H1 (cell line): ENCODE measurements around the gene METTL9. TPM values are rescaled to one million over a fixed set of nuclear protein-coding genes. Genes with fewer than 3 reads are reported as not detected.
A peak's percentile ranks its signal among the peaks of the same experiment; 100 is the strongest.

ENCODE experiments used
- ASH2L ChIP-seq: fragments of 200-600, 300-600 bp; sonication (generic); IDR thresholded peaks from one replicate; pipeline ENCODE4 v1.7.1; 2017; ENCODE audit warnings: low read length
- ATF3 ChIP-seq: IDR thresholded peaks from 2 replicates; pipeline ENCODE4 v1.6.1; 2011; ENCODE audit warnings: low read depth, mild to moderate bottlenecking, low read length; ENCODE audit not compliant: insufficient read depth
- BACH1 ChIP-seq: IDR thresholded peaks from 2 replicates; pipeline ENCODE4 v1.6.1; 2012; ENCODE audit warnings: low read length, improper control_type of control experiment
- BCL11A ChIP-seq, 2 experiments: IDR thresholded peaks; one replicate each; pipeline ENCODE4 v1.6.1; 2011; ENCODE audit warnings: low read depth in 2 of 2, low read length in 2 of 2, mild to moderate bottlenecking in 2 of 2
- CBX5 ChIP-seq: fragments of 300-800, 300-1000 bp; sonication (generic); IDR thresholded peaks from 2 replicates; pipeline ENCODE4 v1.7.1; 2016; ENCODE audit warnings: antibody characterized with exemption, low read length, low read depth
- CBX8 ChIP-seq: fragments of 300-800, 300-1000 bp; sonication (generic); IDR thresholded peaks from 2 replicates; pipeline ENCODE4 v1.7.1; 2016; ENCODE audit warnings: low read depth, low read length, borderline replicate concordance
- CTCF ChIP-seq, 3 experiments: IDR thresholded peaks; 1 replicate in 2 of 3; 2 replicates in 1 of 3; pipeline versions ENCODE4 v1.5.1 to v1.6.1; 2011; ENCODE audit warnings: low read length in 3 of 3, mild to moderate bottlenecking in 3 of 3, inconsistent platforms in 2 of 3, low read depth in 1 of 3, moderate library complexity in 1 of 3; ENCODE audit not compliant: insufficient read depth in 1 of 3; ENCODE audit errors: control extremely low read depth in 1 of 3
- FOSL1 ChIP-seq: IDR thresholded peaks from 2 replicates; pipeline ENCODE4 v1.6.1; 2011; ENCODE audit warnings: mild to moderate bottlenecking, low read depth, low read length, moderate library complexity; ENCODE audit not compliant: insufficient read depth
- GABPA ChIP-seq: IDR thresholded peaks from 2 replicates; pipeline ENCODE4 v1.6.1; 2011; ENCODE audit warnings: mild to moderate bottlenecking, low read length, moderate library complexity, borderline replicate concordance; ENCODE audit not compliant: insufficient read depth
- HDAC6 ChIP-seq: IDR thresholded peaks from one replicate; pipeline ENCODE4 v1.7.1; 2012; ENCODE audit warnings: low read depth, mild to moderate bottlenecking, inconsistent platforms, low read length, moderate library complexity
- KDM5A ChIP-seq: fragments of 200-600 bp; IDR thresholded peaks from 2 replicates; pipeline ENCODE4 v1.7.1; 2012; ENCODE audit warnings: mild to moderate bottlenecking, low read length, inconsistent platforms, mixed read lengths
- NRF1 ChIP-seq: IDR thresholded peaks from 2 replicates; pipeline ENCODE4 v1.6.1; 2011; ENCODE audit warnings: mild to moderate bottlenecking, low read depth, low read length, improper control_type of control experiment
- POLR2AphosphoS5 ChIP-seq: IDR thresholded peaks from 2 replicates; pipeline ENCODE4 v1.6.1; 2011; ENCODE audit warnings: low read depth, low read length
- RAD21 ChIP-seq, 2 experiments: IDR thresholded peaks in 1 of 2; conservative IDR thresholded peaks in 1 of 2; 2 replicates each; pipeline ENCODE4 v1.6.1; 2011; ENCODE audit warnings: low read depth in 2 of 2, low read length in 2 of 2, improper control_type of control experiment in 1 of 2, inconsistent platforms in 1 of 2, mild to moderate bottlenecking in 1 of 2, moderate library complexity in 1 of 2
- RFX5 ChIP-seq: IDR thresholded peaks from 2 replicates; pipeline ENCODE4 v1.6.1; 2011; ENCODE audit warnings: low read depth, low read length, improper control_type of control experiment, borderline replicate concordance
- RNF2 ChIP-seq: fragments of 200-900, 300-1000 bp; sonication (generic); IDR thresholded peaks from 2 replicates; pipeline ENCODE4 v1.7.1; 2016; ENCODE audit warnings: borderline replicate concordance, low read depth, mild to moderate bottlenecking, antibody characterized with exemption, low read length; ENCODE audit not compliant: poor library complexity, severe bottlenecking; ENCODE audit errors: missing control alignments
- SP1 ChIP-seq: IDR thresholded peaks from 2 replicates; pipeline ENCODE4 v1.6.1; 2011; ENCODE audit warnings: low read depth, low read length
- SP4 ChIP-seq: IDR thresholded peaks from 2 replicates; pipeline ENCODE4 v1.6.1; 2012; ENCODE audit warnings: low read length, inconsistent platforms
- YY1 ChIP-seq: IDR thresholded peaks from 2 replicates; pipeline ENCODE4 v1.6.1; 2011; ENCODE audit warnings: low read depth, mild to moderate bottlenecking, low read length
- ZNF274 ChIP-seq: IDR thresholded peaks from 2 replicates; pipeline ENCODE4 v1.7.0; 2012; ENCODE audit warnings: low read length, borderline replicate concordance; ENCODE audit errors: extremely low read depth
- polyA plus RNA-seq, 7 experiments: library from polyadenylated mRNA; depleted of rRNA in 3 of 7; stranded (reverse) in 5 of 7; unstranded in 2 of 7; fragments of >200 nt in 5 of 7; fragments of 200-250 nt in 2 of 7; gene quantifications; 1 replicate in 5 of 7; 2 replicates in 1 of 7; 4 replicates in 1 of 7; pipeline versions ENCODE4 v1.2.1 to v1.2.3, GENCODE V29; 2011 to 2013; ENCODE audit warnings: missing spikeins in 2 of 7, mixed read lengths in 2 of 7
- total RNA-seq: library from RNA; stranded (reverse); fragmentation: NEBNext Ultra II Directional; extraction: Animal tissue kit (Norgen Biotek cat#: 25700); gene quantifications from 2 replicates; pipeline ENCODE4 v1.2.1, GENCODE V29; 2021

The METTL9 gene
- total and polyA plus RNA-seq, 2 of the 8 experiments (the other 6 are each of a cell fraction or from before 2014, with no cell fraction given), result 45.4 to 112 TPM

GRCh38 chr16:21599122-21600030, at the start of gene METTL9 (continued):
- TF ChIP-seq CBX8, result no peak
- TF ChIP-seq SP4, result peak; percentile 91
- 0 out of 2 replicates have a peak, but pooled peaks have one; percentile 42 for TF ChIP-seq KDM5A
- TF ChIP-seq RFX5, result no peak
- no peak for TF ChIP-seq BACH1
- TF ChIP-seq GABPA, result peak; percentile 99
- TF ChIP-seq YY1, result peak; percentile 67; the same call in 1 of the 2 replicates
- TF ChIP-seq HDAC6, result no peak
- TF ChIP-seq ATF3, result no peak
- TF ChIP-seq SP1, result peak; percentile 52; the same call in 1 of the 2 replicates
- TF ChIP-seq CBX5, result no peak
- TF ChIP-seq NRF1, result no peak
- TF ChIP-seq CTCF (IDR thresholded peaks at IDR 0.05; ENCODE audit: control extremely low read depth in 1 of 3, insufficient read depth in 1 of 3, low read depth in 1 of 3, low read length in 3 of 3), result no peak
- no peak for TF ChIP-seq FOSL1
- TF ChIP-seq BCL11A (IDR thresholded peaks at IDR 0.05; ENCODE audit: low read depth in 2 of 2, low read length in 2 of 2), result no peak
- no peak for TF ChIP-seq RNF2
- no peak for TF ChIP-seq RAD21 (IDR thresholded peaks at IDR 0.05 in 1 of 2, conservative IDR thresholded peaks at IDR 0.05 in 1 of 2; ENCODE audit: low read depth in 2 of 2, low read length in 2 of 2)
- TF ChIP-seq ASH2L, result peak; percentile 88
- TF ChIP-seq ZNF274, result no peak
- TF ChIP-seq POLR2AphosphoS5, result peak; percentile 96
